ENCODE results near the gene LEFTY1. TPM values are rescaled to one million over a fixed set of nuclear protein-coding genes. Genes with fewer than 3 reads are reported as not detected.

LEFTY1 gene
- total and polyA plus RNA-seq, 9 of the 15 experiments (the other 6 are each of a cell fraction or from before 2014, with no cell fraction given), result 0.07 to 0.24 (median 0.17) TPM; not detected in 5

- TF ChIP-seq MLX (CRISPR knock-in tag; conservative IDR thresholded peaks at IDR 0.05) (no peak), ZNF830 (CRISPR knock-in tag; IDR thresholded peaks at IDR 0.05) (peak; percentile 63), RFX7 (CRISPR knock-in tag; IDR thresholded peaks at IDR 0.05) (no peak), ZNF134 (CRISPR knock-in tag; conservative IDR thresholded peaks at IDR 0.05) (peak; percentile 61), DEAF1 (CRISPR knock-in tag; IDR thresholded peaks at IDR 0.05) (peak; percentile 13; the same call in 1 of the 2 replicates), HMBOX1 (IDR thresholded peaks at IDR 0.05) (peak; percentile 30; the same call in 1 of the 2 replicates), RBM39 (optimal IDR thresholded peaks at IDR 0.05; ENCODE audit: low read depth, low read length) (no peak), HINFP (tag; conservative IDR thresholded peaks at IDR 0.05; ENCODE audit: low read depth) (no peak; the same call in none of the 2 replicates), ZBTB34 (CRISPR knock-in tag; IDR thresholded peaks at IDR 0.05) (no peak), MXI1 (IDR thresholded peaks at IDR 0.05; ENCODE audit: low read depth, low read length) (peak; percentile 90), ZNF444 (CRISPR knock-in tag; IDR thresholded peaks at IDR 0.05) (0 out of 2 replicates have a peak, but pooled peaks have one; percentile 71), ZNF140 (CRISPR knock-in tag; IDR thresholded peaks at IDR 0.05) (no peak), IRF9 (tag; IDR thresholded peaks at IDR 0.05) (peak; percentile 91), GTF3C2 (IDR thresholded peaks at IDR 0.05; ENCODE audit: borderline replicate concordance, extremely low read depth, insufficient read length) (no peak)
Observed at GRCh38 chr1:225928186-225929175, 39.5 kb upstream of the LEFTY1 start (continued).

Data from K562 (cell line).